K562 (cell line): ENCODE data around the gene DGCR6L. TPM values are rescaled to one million over a fixed set of nuclear protein-coding genes. Genes with fewer than 3 reads are reported as not detected.

Experiments
- polyA plus RNA-seq, 8 experiments: library from polyadenylated mRNA; depleted of rRNA in 4 of 8; stranded (reverse) in 5 of 8; unstranded in 3 of 8; fragments of >200 nt; fragmentation: Nextera tagmentation in 2 of 8; fragmentation: Illumina TruSeq in 1 of 8; extraction: Ambion mirVana in 2 of 8; extraction: Trizol in 1 of 8; gene quantifications; 2 replicates each; pipeline versions ENCODE4 v1.2.1 to v1.2.3, GENCODE V29; 2011 to 2014; ENCODE audit warnings: inconsistent platforms in 1 of 8, missing spikeins in 1 of 8
- total RNA-seq, 7 experiments: library from RNA; depleted of rRNA in 6 of 7; stranded (reverse); fragments of >200 nt in 6 of 7; fragmentation: Illumina TruSeq in 2 of 7; extraction: Trizol in 2 of 7; gene quantifications; 2 replicates each; pipeline versions ENCODE4 v1.2.1 to v1.2.3, GENCODE V29; 2011 to 2021; ENCODE audit warnings: low replicate concordance in 1 of 7

The DGCR6L gene
- total and polyA plus RNA-seq, 9 of the 15 experiments (the other 6 are each of a cell fraction or from before 2014, with no cell fraction given) = 3.6 to 151 (median 51.0) TPM

Other genes with a start within 250 kb of the DGCR6L start
Only the 7 nearest of the 10 such genes appear.
- gene ZDHHC8, start 188.3 kb downstream of the DGCR6L start, total RNA-seq (2014; rRNA removed) = 16.4 and 27.9 TPM in 2 replicates
- 4.5 and 7.5 TPM in 2 replicates for gene ZDHHC8, start 188.3 kb downstream of the DGCR6L start, total RNA-seq (2014; rRNA removed; fragmentation: Illumina TruSeq; extraction: Trizol)
- 9.8 and 11.3 TPM in 2 replicates for gene ZDHHC8, start 188.3 kb downstream of the DGCR6L start, total RNA-seq (2015; rRNA removed; fragmentation: Illumina TruSeq; extraction: Trizol)
- gene ZDHHC8, start 188.3 kb downstream of the DGCR6L start, total RNA-seq (2021) = 99.5 and 109 TPM in 2 replicates
- gene ZDHHC8, start 188.3 kb downstream of the DGCR6L start, polyA plus RNA-seq (2011; rRNA removed) = 21.3 and 39.4 TPM in 2 replicates
- 34.6 and 58.2 TPM in 2 replicates for gene ZDHHC8, start 188.3 kb downstream of the DGCR6L start, polyA plus RNA-seq (2014; fragmentation: Illumina TruSeq; extraction: Trizol)
- gene ZDHHC8, start 188.3 kb downstream of the DGCR6L start, polyA plus RNA-seq (2014; fragmentation: Nextera tagmentation; extraction: Ambion mirVana) = under 1 TPM; 0.04 to 0.15 TPM
- gene ZDHHC8, start 188.3 kb downstream of the DGCR6L start, polyA plus RNA-seq (2014; rRNA removed) = 74.5 and 108 TPM in 2 replicates
- not detected in 2 replicates for gene CCDC188, start 169.0 kb downstream of the DGCR6L start, total RNA-seq (2014; rRNA removed)
- gene CCDC188, start 169.0 kb downstream of the DGCR6L start, total RNA-seq (2014; rRNA removed; fragmentation: Illumina TruSeq; extraction: Trizol) = not detected in 2 replicates
- not detected in 2 replicates for gene CCDC188, start 169.0 kb downstream of the DGCR6L start, total RNA-seq (2015; rRNA removed; fragmentation: Illumina TruSeq; extraction: Trizol)
- not detected in 2 replicates for gene CCDC188, start 169.0 kb downstream of the DGCR6L start, total RNA-seq (2021)
- not detected in 2 replicates for gene CCDC188, start 169.0 kb downstream of the DGCR6L start, polyA plus RNA-seq (2011; rRNA removed)
- not detected in 2 replicates for gene CCDC188, start 169.0 kb downstream of the DGCR6L start, polyA plus RNA-seq (2014; fragmentation: Illumina TruSeq; extraction: Trizol)
- gene CCDC188, start 169.0 kb downstream of the DGCR6L start, polyA plus RNA-seq (2014; fragmentation: Nextera tagmentation; extraction: Ambion mirVana) = not detected
- not detected in 2 replicates for gene CCDC188, start 169.0 kb downstream of the DGCR6L start, polyA plus RNA-seq (2014; rRNA removed)
- gene RTN4R, start 51.7 kb downstream of the DGCR6L start, total RNA-seq (2014; rRNA removed) = 1.5 and 2.3 TPM in 2 replicates
- gene RTN4R, start 51.7 kb downstream of the DGCR6L start, total RNA-seq (2014; rRNA removed; fragmentation: Illumina TruSeq; extraction: Trizol) = not detected in 2 replicates
- 0.41 and 0.43 TPM in 2 replicates for gene RTN4R, start 51.7 kb downstream of the DGCR6L start, total RNA-seq (2015; rRNA removed; fragmentation: Illumina TruSeq; extraction: Trizol)
- gene RTN4R, start 51.7 kb downstream of the DGCR6L start, total RNA-seq (2021) = 2.8 and 3.0 TPM in 2 replicates
- gene RTN4R, start 51.7 kb downstream of the DGCR6L start, polyA plus RNA-seq (2011; rRNA removed) = 1.3 and 4.4 TPM in 2 replicates
- 0.46 TPM in 1 of 2 replicates, not detected in the other for gene RTN4R, start 51.7 kb downstream of the DGCR6L start, polyA plus RNA-seq (2014; fragmentation: Illumina TruSeq; extraction: Trizol)
- under 1 TPM in 1 of 2 experiments, not detected in 1; 0.04 TPM for gene RTN4R, start 51.7 kb downstream of the DGCR6L start, polyA plus RNA-seq (2014; fragmentation: Nextera tagmentation; extraction: Ambion mirVana)
- gene RTN4R, start 51.7 kb downstream of the DGCR6L start, polyA plus RNA-seq (2014; rRNA removed) = 1.2 and 2.3 TPM in 2 replicates
- 49.2 and 56.7 TPM in 2 replicates for gene ZNF74, start 74.1 kb upstream of the DGCR6L start, total RNA-seq (2014; rRNA removed)
- 17.4 and 20.5 TPM in 2 replicates for gene ZNF74, start 74.1 kb upstream of the DGCR6L start, total RNA-seq (2014; rRNA removed; fragmentation: Illumina TruSeq; extraction: Trizol)
- 31.5 and 32.5 TPM in 2 replicates for gene ZNF74, start 74.1 kb upstream of the DGCR6L start, total RNA-seq (2015; rRNA removed; fragmentation: Illumina TruSeq; extraction: Trizol)
- 53.5 and 55.7 TPM in 2 replicates for gene ZNF74, start 74.1 kb upstream of the DGCR6L start, total RNA-seq (2021)
- gene ZNF74, start 74.1 kb upstream of the DGCR6L start, polyA plus RNA-seq (2011; rRNA removed) = 33.8 and 49.7 TPM in 2 replicates
- gene ZNF74, start 74.1 kb upstream of the DGCR6L start, polyA plus RNA-seq (2014; fragmentation: Illumina TruSeq; extraction: Trizol) = 22.8 and 24.5 TPM in 2 replicates
- 1 to 10 TPM; 2.4 to 3.7 TPM for gene ZNF74, start 74.1 kb upstream of the DGCR6L start, polyA plus RNA-seq (2014; fragmentation: Nextera tagmentation; extraction: Ambion mirVana)
- 37.1 and 62.8 TPM in 2 replicates for gene ZNF74, start 74.1 kb upstream of the DGCR6L start, polyA plus RNA-seq (2014; rRNA removed)
- gene SCARF2, start 117.8 kb upstream of the DGCR6L start, total RNA-seq (2014; rRNA removed) = 0.20 and 0.32 TPM in 2 replicates
- not detected in 2 replicates for gene SCARF2, start 117.8 kb upstream of the DGCR6L start, total RNA-seq (2014; rRNA removed; fragmentation: Illumina TruSeq; extraction: Trizol)
- gene SCARF2, start 117.8 kb upstream of the DGCR6L start, total RNA-seq (2015; rRNA removed; fragmentation: Illumina TruSeq; extraction: Trizol) = not detected in 2 replicates
- 0.13 and 0.29 TPM in 2 replicates for gene SCARF2, start 117.8 kb upstream of the DGCR6L start, total RNA-seq (2021)
- 0.06 and 0.26 TPM in 2 replicates for gene SCARF2, start 117.8 kb upstream of the DGCR6L start, polyA plus RNA-seq (2011; rRNA removed)
- not detected in 2 replicates for gene SCARF2, start 117.8 kb upstream of the DGCR6L start, polyA plus RNA-seq (2014; fragmentation: Illumina TruSeq; extraction: Trizol)
- not detected for gene SCARF2, start 117.8 kb upstream of the DGCR6L start, polyA plus RNA-seq (2014; fragmentation: Nextera tagmentation; extraction: Ambion mirVana)
- gene SCARF2, start 117.8 kb upstream of the DGCR6L start, polyA plus RNA-seq (2014; rRNA removed) = 0.13 and 0.23 TPM in 2 replicates
- gene KLHL22, start 175.7 kb upstream of the DGCR6L start, total RNA-seq (2014; rRNA removed) = 15.1 and 15.6 TPM in 2 replicates
- gene KLHL22, start 175.7 kb upstream of the DGCR6L start, total RNA-seq (2014; rRNA removed; fragmentation: Illumina TruSeq; extraction: Trizol) = 13.5 and 15.3 TPM in 2 replicates
- 15.2 and 15.7 TPM in 2 replicates for gene KLHL22, start 175.7 kb upstream of the DGCR6L start, total RNA-seq (2015; rRNA removed; fragmentation: Illumina TruSeq; extraction: Trizol)
- gene KLHL22, start 175.7 kb upstream of the DGCR6L start, total RNA-seq (2021) = 20.1 and 21.1 TPM in 2 replicates
- 25.6 and 43.0 TPM in 2 replicates for gene KLHL22, start 175.7 kb upstream of the DGCR6L start, polyA plus RNA-seq (2011; rRNA removed)
- 15.4 and 16.5 TPM in 2 replicates for gene KLHL22, start 175.7 kb upstream of the DGCR6L start, polyA plus RNA-seq (2014; fragmentation: Illumina TruSeq; extraction: Trizol)
- 1 to 10 TPM; 1.3 to 1.8 TPM for gene KLHL22, start 175.7 kb upstream of the DGCR6L start, polyA plus RNA-seq (2014; fragmentation: Nextera tagmentation; extraction: Ambion mirVana)
- 15.8 and 18.6 TPM in 2 replicates for gene KLHL22, start 175.7 kb upstream of the DGCR6L start, polyA plus RNA-seq (2014; rRNA removed)
- gene MED15, start 187.6 kb upstream of the DGCR6L start, total RNA-seq (2014; rRNA removed) = 72.6 and 103 TPM in 2 replicates
- 26.1 and 26.4 TPM in 2 replicates for gene MED15, start 187.6 kb upstream of the DGCR6L start, total RNA-seq (2014; rRNA removed; fragmentation: Illumina TruSeq; extraction: Trizol)
- gene MED15, start 187.6 kb upstream of the DGCR6L start, total RNA-seq (2015; rRNA removed; fragmentation: Illumina TruSeq; extraction: Trizol) = 59.2 and 60.1 TPM in 2 replicates
- 264 and 271 TPM in 2 replicates for gene MED15, start 187.6 kb upstream of the DGCR6L start, total RNA-seq (2021)
- 40.4 and 111 TPM in 2 replicates for gene MED15, start 187.6 kb upstream of the DGCR6L start, polyA plus RNA-seq (2011; rRNA removed)
- gene MED15, start 187.6 kb upstream of the DGCR6L start, polyA plus RNA-seq (2014; fragmentation: Illumina TruSeq; extraction: Trizol) = 76.0 and 122 TPM in 2 replicates
- 1 to 10 TPM; 4.0 to 5.2 TPM for gene MED15, start 187.6 kb upstream of the DGCR6L start, polyA plus RNA-seq (2014; fragmentation: Nextera tagmentation; extraction: Ambion mirVana)
- gene MED15, start 187.6 kb upstream of the DGCR6L start, polyA plus RNA-seq (2014; rRNA removed) = 102 and 130 TPM in 2 replicates